Measurements from ENCODE around the gene AFMID.

Gene AFMID

DNA sequence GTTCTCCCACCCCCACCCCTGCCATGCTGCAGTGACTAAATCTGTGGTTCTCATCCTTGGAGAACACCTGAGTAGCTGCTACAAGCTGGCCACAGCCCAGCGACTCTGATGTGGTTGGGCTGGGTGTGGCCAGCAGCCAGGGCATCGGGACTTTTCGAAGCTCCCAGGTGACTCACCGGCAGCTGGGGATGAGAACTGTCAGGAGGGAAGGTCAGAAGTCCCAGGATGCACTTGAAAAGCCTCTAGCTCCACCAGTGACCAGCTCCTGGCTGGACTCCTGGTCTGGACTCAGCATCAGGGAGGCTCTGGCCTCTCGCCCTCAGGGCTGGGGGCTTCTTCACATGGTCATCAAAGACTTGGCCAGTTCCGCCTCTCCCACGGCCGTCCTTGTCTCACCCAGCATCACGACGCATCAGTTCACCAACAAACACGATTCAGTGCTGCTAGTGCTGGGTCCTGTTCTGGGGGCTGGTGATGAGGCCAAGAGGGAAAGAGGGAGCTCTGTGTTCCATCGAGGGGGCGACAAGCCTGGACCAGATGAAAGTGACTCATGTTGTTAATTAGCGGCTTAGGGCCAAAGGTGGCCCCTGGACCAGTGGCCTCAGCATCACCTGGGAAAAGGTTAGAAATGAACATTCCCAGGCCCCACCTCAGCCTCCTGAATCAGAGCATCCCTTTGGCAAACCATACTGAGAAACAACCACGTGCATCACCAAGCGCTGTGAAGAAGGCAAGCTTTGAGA, 44.9 kb upstream of the AFMID start:
- TF ChIP-seq, protein P1, sequence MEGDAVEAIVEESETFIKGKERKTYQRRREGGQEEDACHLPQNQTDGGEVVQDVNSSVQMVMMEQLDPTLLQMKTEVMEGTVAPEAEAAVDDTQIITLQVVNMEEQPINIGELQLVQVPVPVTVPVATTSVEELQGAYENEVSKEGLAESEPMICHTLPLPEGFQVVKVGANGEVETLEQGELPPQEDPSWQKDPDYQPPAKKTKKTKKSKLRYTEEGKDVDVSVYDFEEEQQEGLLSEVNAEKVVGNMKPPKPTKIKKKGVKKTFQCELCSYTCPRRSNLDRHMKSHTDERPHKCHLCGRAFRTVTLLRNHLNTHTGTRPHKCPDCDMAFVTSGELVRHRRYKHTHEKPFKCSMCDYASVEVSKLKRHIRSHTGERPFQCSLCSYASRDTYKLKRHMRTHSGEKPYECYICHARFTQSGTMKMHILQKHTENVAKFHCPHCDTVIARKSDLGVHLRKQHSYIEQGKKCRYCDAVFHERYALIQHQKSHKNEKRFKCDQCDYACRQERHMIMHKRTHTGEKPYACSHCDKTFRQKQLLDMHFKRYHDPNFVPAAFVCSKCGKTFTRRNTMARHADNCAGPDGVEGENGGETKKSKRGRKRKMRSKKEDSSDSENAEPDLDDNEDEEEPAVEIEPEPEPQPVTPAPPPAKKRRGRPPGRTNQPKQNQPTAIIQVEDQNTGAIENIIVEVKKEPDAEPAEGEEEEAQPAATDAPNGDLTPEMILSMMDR (IDR thresholded peaks at IDR 0.05; ENCODE audit: low read depth, low read length) = no peak
- DNase-seq (ENCODE audit: extremely low read depth, low read depth) = no peak

DNA sequence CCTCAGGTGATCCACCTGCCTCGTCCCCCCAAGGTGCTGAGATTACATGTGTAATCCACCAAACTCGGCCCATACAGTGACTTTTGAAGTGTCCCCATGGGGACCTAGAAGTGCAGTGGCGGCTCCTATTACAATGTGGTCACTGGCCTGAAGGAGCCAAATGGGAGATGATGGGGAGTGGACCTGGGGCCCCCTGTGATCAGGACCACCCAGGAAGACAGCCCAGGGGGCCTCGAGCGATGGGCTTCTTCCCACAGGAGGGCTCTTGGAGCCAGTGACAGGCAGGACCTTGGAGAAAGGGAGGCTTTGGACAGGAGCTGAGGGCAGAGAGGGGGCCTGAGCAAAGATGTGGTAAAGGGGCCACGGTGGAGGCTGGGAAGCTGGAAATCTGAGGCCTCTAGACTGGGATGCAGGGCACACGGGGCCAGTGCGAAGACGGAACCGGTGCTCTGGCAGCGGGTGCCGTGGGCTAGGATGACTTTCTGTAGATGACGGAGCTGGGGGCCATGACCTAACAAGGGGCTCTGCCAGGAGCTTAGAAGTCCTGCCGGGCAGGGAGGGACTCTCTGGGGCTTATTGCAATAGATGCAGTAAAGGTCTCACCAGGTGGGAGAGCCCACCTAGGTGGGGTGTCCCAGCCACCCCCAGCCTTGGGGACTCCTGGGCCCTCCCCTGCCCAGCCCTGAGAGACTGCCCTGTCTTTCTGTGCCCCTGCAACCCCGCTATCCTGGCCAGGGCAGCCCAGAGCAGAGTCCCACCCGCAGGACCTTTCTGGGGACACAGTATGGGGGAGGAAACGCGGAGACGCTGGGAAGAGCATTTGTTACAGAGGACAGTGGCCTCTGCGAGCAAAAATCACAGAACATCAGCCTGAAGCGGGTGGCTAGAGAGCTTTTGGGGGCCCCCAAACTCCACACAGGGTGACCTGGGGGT, 43.7 kb upstream of the AFMID start:
- DNase-seq (ENCODE audit: extremely low read depth, low read depth) = no peak
- TF ChIP-seq, protein P1 (IDR thresholded peaks at IDR 0.05; ENCODE audit: low read depth, low read length) = no peak

DNA sequence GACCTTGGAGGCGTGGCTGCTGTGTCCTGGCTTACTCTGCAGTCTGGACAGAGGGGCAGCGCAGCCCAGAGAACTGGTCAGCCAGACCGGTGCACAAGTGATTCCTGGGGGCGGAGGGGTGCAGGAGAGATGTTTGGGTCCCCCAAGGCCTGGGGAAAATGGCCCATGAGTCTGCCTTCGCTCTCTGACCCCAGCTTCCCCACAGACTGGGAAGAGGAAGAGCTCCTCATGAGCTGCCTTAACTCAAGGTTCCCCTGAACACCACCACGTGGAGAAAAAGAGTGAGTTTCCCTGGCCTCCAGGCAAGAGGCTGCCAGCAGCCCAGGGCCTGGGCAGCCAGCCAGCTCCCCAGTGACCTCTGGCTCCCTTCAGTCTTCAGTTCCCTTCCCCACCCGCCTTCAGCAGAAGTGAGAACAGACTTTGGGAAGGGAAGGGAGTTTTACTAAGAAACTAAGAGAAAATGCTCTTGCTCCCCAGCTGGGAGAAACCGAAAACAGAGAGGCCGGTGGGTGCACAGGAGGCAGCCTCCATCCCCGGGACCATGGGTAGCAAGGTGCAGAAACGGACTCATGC, 42.9 kb upstream of the AFMID start:
- peak; percentile 67 for DNase-seq (ENCODE audit: extremely low read depth, low read depth)
- TF ChIP-seq, protein P1 (IDR thresholded peaks at IDR 0.05; ENCODE audit: low read depth, low read length) = peak; percentile 4

DNA sequence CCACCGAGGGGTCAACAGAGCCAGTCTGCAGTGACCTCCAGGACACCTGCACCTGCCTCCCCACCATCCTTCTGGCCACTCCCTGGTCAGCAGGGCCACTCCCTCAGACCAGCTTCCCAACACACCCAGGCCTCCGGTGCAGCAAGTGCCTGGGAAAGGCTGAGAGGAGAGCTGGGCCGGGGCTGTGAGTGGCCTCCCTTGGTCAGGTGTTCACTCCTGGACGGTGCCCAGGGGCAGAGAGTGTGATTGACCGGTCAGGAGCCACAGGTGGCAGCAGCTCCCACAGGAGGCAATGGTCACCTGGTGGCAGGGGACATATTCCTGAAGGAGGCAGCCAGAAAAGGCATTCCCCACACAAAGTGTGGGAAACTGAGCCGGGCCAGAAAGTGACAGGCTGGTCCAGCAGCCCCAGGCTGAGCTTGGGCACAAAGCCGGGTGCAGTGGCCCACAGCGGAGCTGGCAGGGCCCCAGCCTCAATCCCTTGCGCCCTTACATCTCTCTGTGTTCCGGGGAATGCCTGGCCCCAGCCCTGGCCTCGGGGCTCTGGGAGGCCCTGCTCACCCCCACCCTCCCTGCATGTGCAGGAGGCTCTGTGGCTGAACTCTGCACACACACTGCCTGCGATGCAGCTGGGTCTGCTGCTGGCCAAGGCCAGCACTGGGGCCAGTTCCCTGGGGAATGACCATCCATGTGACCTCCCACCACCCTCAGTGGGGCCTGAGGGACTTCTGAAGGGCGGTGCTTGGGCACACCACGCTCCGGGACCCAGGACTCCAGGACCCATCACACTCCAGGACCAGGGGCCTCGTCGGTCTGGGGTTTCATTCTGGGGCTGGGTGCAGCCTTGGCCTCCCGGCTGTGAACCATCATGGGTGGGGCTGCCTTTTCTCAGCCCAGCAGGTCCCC, 42.2 kb upstream of the AFMID start:
- DNase-seq (ENCODE audit: extremely low read depth, low read depth) = no peak
- TF ChIP-seq, protein P1 (IDR thresholded peaks at IDR 0.05; ENCODE audit: low read depth, low read length) = no peak

DNA sequence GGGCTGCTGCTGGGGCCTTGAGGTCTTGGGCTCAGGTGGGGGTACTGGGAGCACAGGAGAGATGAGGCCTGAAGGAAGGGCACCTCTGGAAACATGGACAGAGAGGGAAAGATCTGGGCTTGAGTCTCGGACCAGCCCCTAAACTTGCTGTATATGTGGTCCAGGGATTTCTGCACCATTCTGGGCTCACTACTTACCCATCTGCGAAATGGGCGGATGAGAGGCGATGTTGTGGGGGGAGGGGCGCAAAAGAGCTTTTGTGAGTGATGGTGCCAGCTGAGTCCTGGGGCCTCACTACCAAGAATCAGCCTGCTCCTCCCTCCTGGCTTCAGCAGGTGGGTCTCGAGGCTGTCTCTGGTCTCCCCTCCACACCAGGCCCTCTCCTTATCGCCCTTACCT, 40.7 kb upstream of the AFMID start:
- TF ChIP-seq, protein P1 (IDR thresholded peaks at IDR 0.05; ENCODE audit: low read depth, low read length) = no peak
- no peak for DNase-seq (ENCODE audit: extremely low read depth, low read depth)

DNA sequence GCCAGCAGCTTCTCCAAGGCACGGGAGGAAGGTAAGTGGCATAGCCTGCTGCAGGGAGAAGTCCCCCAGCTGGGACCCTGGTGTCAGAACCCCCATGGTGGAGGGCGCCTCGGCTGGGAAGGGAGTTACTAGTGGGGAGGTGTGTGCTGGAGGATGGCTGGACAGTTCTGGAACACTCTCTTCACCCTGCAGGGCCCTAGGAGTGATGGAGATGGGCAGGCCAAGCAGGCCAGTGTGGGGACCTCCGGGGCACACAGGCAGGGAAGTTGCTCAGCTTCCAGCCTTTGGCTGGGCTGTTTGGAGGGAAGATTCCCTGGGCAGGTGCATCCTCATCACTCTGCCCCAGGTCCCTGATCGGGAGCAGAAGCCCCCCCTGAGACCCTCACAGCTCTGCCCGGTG, 40.3 kb upstream of the AFMID start:
- TF ChIP-seq, protein P1 (IDR thresholded peaks at IDR 0.05; ENCODE audit: low read depth, low read length) = no peak
- no peak for DNase-seq (ENCODE audit: extremely low read depth, low read depth)

Data from AG09319 (cell line).